GM13977 (cell line): ENCODE data around the gene PDGFRB.

Experiments used
- DNase-seq: peaks from one replicate; pipeline ENCODE4 v3.0.0; 2012; ENCODE audit warnings: low spot score
- in situ Hi-C: fragments of 300-500 bp; cut with MboI; formaldehyde crosslinking; loops from one replicate; pipeline ENCODE4 v1.12.0; 2022; ENCODE audit warnings: low sequenced_read_pairs, low pct_unique_long_range_greater_than_20kb, mixed read lengths, inconsistent platforms; ENCODE audit not compliant: unreplicated experiment
- TF ChIP-seq, protein P1 (sequence below): IDR thresholded peaks from 2 replicates; pipeline ENCODE4 v1.5.1; 2012; ENCODE audit warnings: mild to moderate bottlenecking, control low read depth; ENCODE audit not compliant: insufficient read depth; ENCODE audit errors: extremely low read depth, missing control alignments

PDGFRB gene

DNA sequence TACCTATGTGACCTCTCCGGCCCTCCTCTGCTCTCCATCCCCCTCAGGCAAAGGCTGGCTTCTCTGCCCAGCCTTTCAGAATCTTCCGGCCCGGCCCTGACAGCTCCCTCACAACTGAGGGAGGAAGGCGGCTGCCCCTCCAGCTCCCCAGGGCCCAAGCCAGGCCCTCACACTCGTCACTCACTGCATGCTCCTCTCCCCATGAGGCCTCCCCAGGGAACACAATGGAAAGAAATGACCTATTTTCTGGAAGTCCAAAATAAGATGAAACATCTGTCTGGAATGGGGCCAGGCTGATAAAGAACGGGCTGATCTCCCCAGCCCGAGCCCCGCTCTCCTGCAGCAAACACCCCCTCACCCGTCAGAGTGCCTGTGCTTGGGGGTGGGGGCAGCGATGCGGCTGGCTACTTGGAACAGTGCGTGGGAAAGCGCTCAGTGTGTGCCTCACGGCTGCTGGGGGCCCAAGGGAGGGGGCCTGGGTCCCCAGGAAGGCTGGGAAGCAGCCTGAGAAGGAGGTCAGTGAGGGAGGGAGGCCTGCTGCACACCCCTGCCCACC lies 11.3 kb downstream of the PDGFRB start:
- TF ChIP-seq, protein P1, sequence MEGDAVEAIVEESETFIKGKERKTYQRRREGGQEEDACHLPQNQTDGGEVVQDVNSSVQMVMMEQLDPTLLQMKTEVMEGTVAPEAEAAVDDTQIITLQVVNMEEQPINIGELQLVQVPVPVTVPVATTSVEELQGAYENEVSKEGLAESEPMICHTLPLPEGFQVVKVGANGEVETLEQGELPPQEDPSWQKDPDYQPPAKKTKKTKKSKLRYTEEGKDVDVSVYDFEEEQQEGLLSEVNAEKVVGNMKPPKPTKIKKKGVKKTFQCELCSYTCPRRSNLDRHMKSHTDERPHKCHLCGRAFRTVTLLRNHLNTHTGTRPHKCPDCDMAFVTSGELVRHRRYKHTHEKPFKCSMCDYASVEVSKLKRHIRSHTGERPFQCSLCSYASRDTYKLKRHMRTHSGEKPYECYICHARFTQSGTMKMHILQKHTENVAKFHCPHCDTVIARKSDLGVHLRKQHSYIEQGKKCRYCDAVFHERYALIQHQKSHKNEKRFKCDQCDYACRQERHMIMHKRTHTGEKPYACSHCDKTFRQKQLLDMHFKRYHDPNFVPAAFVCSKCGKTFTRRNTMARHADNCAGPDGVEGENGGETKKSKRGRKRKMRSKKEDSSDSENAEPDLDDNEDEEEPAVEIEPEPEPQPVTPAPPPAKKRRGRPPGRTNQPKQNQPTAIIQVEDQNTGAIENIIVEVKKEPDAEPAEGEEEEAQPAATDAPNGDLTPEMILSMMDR, result no peak
- in situ Hi-C loops, result no loop called here
- DNase-seq, result no peak

DNA sequence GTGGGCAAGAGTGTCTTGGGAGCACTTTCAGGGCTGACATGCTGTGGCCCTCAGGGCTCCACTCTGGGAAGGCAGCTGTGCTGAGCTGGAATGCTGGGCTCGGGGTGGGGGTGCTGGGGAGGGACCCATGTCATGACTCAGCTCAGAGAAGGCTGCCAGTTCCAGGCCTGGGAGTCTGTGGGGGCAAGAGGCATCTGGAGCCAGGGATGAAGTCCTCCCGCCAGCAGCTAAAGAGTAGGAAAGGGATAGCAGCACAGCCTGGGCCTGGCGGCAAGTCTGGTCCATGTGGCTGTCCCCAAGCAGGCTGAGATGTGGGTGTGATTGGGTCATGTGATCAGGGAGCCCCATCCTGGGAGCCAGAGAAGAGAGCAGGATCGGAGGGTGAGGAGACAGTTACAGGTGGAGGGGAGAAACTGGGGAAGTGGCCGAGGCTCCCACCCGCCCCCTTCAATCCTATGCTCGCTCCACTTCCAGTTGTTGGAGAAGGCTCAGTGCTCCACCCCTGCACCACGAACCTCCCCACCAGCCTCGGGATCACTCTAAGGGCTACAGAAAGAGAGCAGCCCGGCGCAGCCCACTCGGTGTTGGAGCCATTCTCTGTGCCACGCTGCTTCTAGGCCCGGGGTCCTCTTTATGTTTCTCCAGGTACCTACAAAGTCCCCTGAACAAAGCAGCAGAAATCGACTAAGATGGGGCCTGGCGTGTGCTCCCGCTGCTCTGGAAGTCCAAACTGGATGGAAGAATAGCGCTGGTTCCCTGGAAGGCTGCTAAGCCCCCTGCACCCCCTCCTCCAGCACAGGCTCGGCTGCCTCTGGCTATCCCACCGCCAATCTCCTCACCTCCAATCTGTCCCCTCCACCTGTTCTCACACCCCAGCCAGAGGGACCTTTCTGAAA lies 12.0 kb downstream of the PDGFRB start:
- in situ Hi-C loops, result no loop called here
- TF ChIP-seq, protein P1, result no peak
- DNase-seq, result no peak

GRCh38 chr5:150142959-150143349 lies 12.7 kb downstream of the PDGFRB start:
- DNase-seq, result no peak
- TF ChIP-seq, protein P1, result no peak
- in situ Hi-C loops, result no loop called here

- TF ChIP-seq, protein P1, result no peak
- in situ Hi-C loops, result no loop called here
- no peak for DNase-seq
Observed at GRCh38 chr5:150142185-150142958, 13.3 kb downstream of the PDGFRB start.

GRCh38 chr5:150141544-150142184 lies 14.0 kb downstream of the PDGFRB start:
- in situ Hi-C loops, result no loop called here
- TF ChIP-seq, protein P1, result no peak
- DNase-seq, result no peak

- no peak for DNase-seq
- in situ Hi-C loops, result no loop called here
- TF ChIP-seq, protein P1, result no peak
Observed at GRCh38 chr5:150140830-150141229, 14.8 kb downstream of the PDGFRB start.
